GM12878 (cell line): ENCODE measurements around the gene PCIF1. TPM values are rescaled to one million over a fixed set of nuclear protein-coding genes. Genes with fewer than 3 reads are reported as not detected.

Experiments used
- ASH2L ChIP-seq: fragments of 300-600, 200-600 bp; sonication (generic); IDR thresholded peaks from 2 replicates; pipeline ENCODE4 v1.6.1; 2017; ENCODE audit warnings: low read depth, mild to moderate bottlenecking, borderline replicate concordance
- ESRRA ChIP-seq: IDR thresholded peaks from 2 replicates; pipeline ENCODE4 v1.6.1; 2012; ENCODE audit warnings: mild to moderate bottlenecking, low read length, improper control_type of control experiment
- FOS ChIP-seq: IDR thresholded peaks from 3 replicates; pipeline ENCODE4 v1.6.1; 2011; ENCODE audit warnings: borderline replicate concordance; ENCODE audit not compliant: insufficient read length; ENCODE audit errors: extremely low read depth
- HDAC2 ChIP-seq: fragments of 200-600 bp; sonication (generic); IDR thresholded peaks from 2 replicates; pipeline ENCODE4 v1.6.1; 2017
- IKZF1 ChIP-seq: fragments of 450-650 bp; conservative IDR thresholded peaks from 2 replicates; pipeline ENCODE4 v1.6.1; 2017; ENCODE audit warnings: antibody characterized with exemption, mild to moderate bottlenecking
- MAX ChIP-seq: IDR thresholded peaks from 2 replicates; pipeline ENCODE4 v1.6.1; 2012; ENCODE audit warnings: low read depth, low read length, improper control_type of control experiment
- MEF2A ChIP-seq: IDR thresholded peaks from 2 replicates; pipeline ENCODE4 v1.6.1; 2011; ENCODE audit warnings: low read depth, mild to moderate bottlenecking, low read length, moderate library complexity; ENCODE audit not compliant: insufficient read depth
- MEF2B ChIP-seq: fragments of 450-650 bp; IDR thresholded peaks from 2 replicates; pipeline ENCODE4 v1.6.1; 2018; ENCODE audit warnings: mild to moderate bottlenecking, moderate library complexity; ENCODE audit not compliant: partially characterized antibody, poor library complexity, severe bottlenecking
- PRDM15 ChIP-seq: fragments of 450-650 bp; formaldehyde crosslinking; IDR thresholded peaks from 2 replicates; pipeline ENCODE4 v1.4.0; 2020; ENCODE audit warnings: mild to moderate bottlenecking, moderate library complexity
- RCOR1 ChIP-seq: conservative IDR thresholded peaks from 2 replicates; pipeline ENCODE4 v1.6.1; 2012; ENCODE audit warnings: low read depth, low read length, improper control_type of control experiment
- RELB ChIP-seq: fragments of 450-650 bp; IDR thresholded peaks from 2 replicates; pipeline ENCODE4 v1.6.1; 2017; ENCODE audit warnings: low read depth, mild to moderate bottlenecking, moderate library complexity
- RUNX3 ChIP-seq: IDR thresholded peaks from 2 replicates; pipeline ENCODE4 v1.6.1; 2012; ENCODE audit warnings: low read length, inconsistent platforms
- SIX5 ChIP-seq: IDR thresholded peaks from 2 replicates; pipeline ENCODE4 v1.6.1; 2011; ENCODE audit warnings: mild to moderate bottlenecking, low read depth, low read length, moderate library complexity; ENCODE audit not compliant: severe bottlenecking
- SMAD5 ChIP-seq: IDR thresholded peaks from 2 replicates; pipeline ENCODE4 v1.6.1; 2016; ENCODE audit warnings: antibody characterized with exemption, low read depth
- SPI1 ChIP-seq: IDR thresholded peaks from 2 replicates; pipeline ENCODE4 v1.6.1; 2011; ENCODE audit warnings: low read depth, mild to moderate bottlenecking, low read length, moderate library complexity, borderline replicate concordance; ENCODE audit not compliant: insufficient read depth
- TCF7 ChIP-seq: IDR thresholded peaks from 2 replicates; pipeline ENCODE4 v1.6.1; 2014; ENCODE audit warnings: antibody characterized with exemption, borderline replicate concordance
- USF1 ChIP-seq: IDR thresholded peaks from 2 replicates; pipeline ENCODE4 v1.6.1; 2011; ENCODE audit warnings: borderline replicate concordance, low read depth, mild to moderate bottlenecking, moderate library complexity, mixed read lengths, low read length; ENCODE audit not compliant: insufficient read depth; ENCODE audit errors: extremely low read length
- ZBTB4 ChIP-seq: fragments of 450-650 bp; formaldehyde crosslinking; IDR thresholded peaks from 2 replicates; pipeline ENCODE4 v1.4.0; 2022; ENCODE audit warnings: mild to moderate bottlenecking, moderate library complexity
- polyA plus RNA-seq, 11 experiments: library from polyadenylated mRNA; depleted of rRNA in 4 of 11; unstranded in 6 of 11; stranded (reverse) in 5 of 11; fragments of >200 nt; fragmentation: Nextera tagmentation in 4 of 11; fragmentation: Illumina TruSeq in 1 of 11; extraction: Ambion mirVana in 4 of 11; extraction: Trizol in 1 of 11; gene quantifications; 1 replicate in 1 of 11; 2 replicates in 10 of 11; pipeline versions ENCODE4 v1.2.1 to v1.2.3, GENCODE V29; 2011 to 2016; ENCODE audit warnings: inconsistent platforms in 2 of 11, missing spikeins in 2 of 11, low read depth in 1 of 11
- total RNA-seq, 4 experiments: library from RNA; depleted of rRNA in 3 of 4; stranded (reverse); fragments of >200 nt in 3 of 4; fragmentation: Illumina TruSeq in 1 of 4; extraction: Trizol in 1 of 4; gene quantifications; 2 replicates each; pipeline versions ENCODE4 v1.2.1 to v1.2.3, GENCODE V29; 2013 to 2021

The PCIF1 gene
- total and polyA plus RNA-seq, 10 of the 15 experiments (the other 5 are each of a cell fraction or from before 2014, with no cell fraction given), result 8.4 to 32.9 (median 17.6) TPM

- no peak for TF ChIP-seq TCF7
- peak; percentile 56 for TF ChIP-seq MEF2B
- peak; percentile 92 for TF ChIP-seq IKZF1
- no peak for TF ChIP-seq FOS
- TF ChIP-seq RCOR1, result 0 out of 2 replicates have a peak, but pooled peaks have one; percentile 8
- TF ChIP-seq MAX, result peak; percentile 40; the same call in 1 of the 2 replicates
- TF ChIP-seq RUNX3, result peak; percentile 46
- TF ChIP-seq PRDM15 (CRISPR knock-in tag), result no peak
- peak; percentile 77 for TF ChIP-seq USF1
- peak; percentile 96; the same call in 1 of the 2 replicates for TF ChIP-seq ASH2L
- no peak for TF ChIP-seq HDAC2
- no peak for TF ChIP-seq ESRRA
- no peak for TF ChIP-seq ZBTB4
- no peak for TF ChIP-seq SPI1
- peak; percentile 88 for TF ChIP-seq SIX5
- TF ChIP-seq MEF2A, result 0 out of 2 replicates have a peak, but pooled peaks have one; percentile 39
- 0 out of 2 replicates have a peak, but pooled peaks have one; percentile 23 for TF ChIP-seq RELB
- peak; percentile 60; the same call in 1 of the 2 replicates for TF ChIP-seq SMAD5
Measured at GRCh38 chr20:45934586-45935415, at the start of gene PCIF1 (continued).
